Activated CD4-positive, alpha-beta T cell treated with anti-CD3 and anti-CD28 coated beads for 36 hours (primary cell): Measurements from ENCODE around the gene ACYP1. TPM values are rescaled to one million over a fixed set of nuclear protein-coding genes. Genes with fewer than 3 reads are reported as not detected.

Source experiments
- ATAC-seq: fragments of 200-7000 bp; cut with Tn5 transposase; one replicate; pipeline ENCODE4 v1.10.0; 2021; ENCODE audit warnings: mild to moderate bottlenecking, moderate library complexity
- CTCF ChIA-PET: fragments of 350-600 bp; sonication (Branson Sonifier 250); formaldehyde crosslinking; loops from one replicate; lab custom pipeline; 2021; ENCODE audit warnings: antibody characterized with exemption; lab: Charles Lee
- POLR2A ChIA-PET: fragments of 350-600 bp; sonication (Branson Sonifier 250); formaldehyde crosslinking; loops from one replicate; lab custom pipeline; 2021; ENCODE audit warnings: antibody characterized with exemption, inconsistent platforms; lab: Charles Lee
- DNase-seq: peaks from one replicate; pipeline ENCODE4 v3.0.0-alpha.2; 2020
- H3K27ac Mint-ChIP-seq: one replicate; pipeline ENCODE4 v1.8.0; 2021; ENCODE audit warnings: mixed read lengths
- H3K27me3 Mint-ChIP-seq: one replicate; pipeline ENCODE4 v1.8.0; 2021; ENCODE audit warnings: mixed read lengths
- H3K36me3 Mint-ChIP-seq: one replicate; pipeline ENCODE4 v1.8.0; 2021; ENCODE audit warnings: low read depth, mixed read lengths
- H3K4me1 Mint-ChIP-seq: one replicate; pipeline ENCODE4 v1.8.0; 2021; ENCODE audit warnings: mixed read lengths
- H3K4me3 Mint-ChIP-seq: one replicate; pipeline ENCODE4 v1.8.0; 2021; ENCODE audit warnings: mild to moderate bottlenecking, moderate library complexity, mixed read lengths
- H3K9me3 Mint-ChIP-seq: one replicate; pipeline ENCODE4 v1.8.0; 2021; ENCODE audit warnings: low read depth, mixed read lengths
- intact Hi-C, 2 experiments: fragments of 100-400 bp; cut with DNase I in 1 of 2; cut with micrococcal nuclease in 1 of 2; formaldehyde crosslinking; loops; one replicate each; pipeline versions ENCODE4 v1.14.2 to v1.15.1; 2022 to 2024; cut with DNase I, micrococcal nuclease
- total RNA-seq, 2 experiments: library from RNA; stranded (reverse); gene quantifications; one replicate each; pipeline ENCODE4 v1.2.3, GENCODE V29; 2021

Gene ACYP1
- total RNA-seq, 2 experiments from 2014 or later, result 37.0 to 40.2 TPM

DNA sequence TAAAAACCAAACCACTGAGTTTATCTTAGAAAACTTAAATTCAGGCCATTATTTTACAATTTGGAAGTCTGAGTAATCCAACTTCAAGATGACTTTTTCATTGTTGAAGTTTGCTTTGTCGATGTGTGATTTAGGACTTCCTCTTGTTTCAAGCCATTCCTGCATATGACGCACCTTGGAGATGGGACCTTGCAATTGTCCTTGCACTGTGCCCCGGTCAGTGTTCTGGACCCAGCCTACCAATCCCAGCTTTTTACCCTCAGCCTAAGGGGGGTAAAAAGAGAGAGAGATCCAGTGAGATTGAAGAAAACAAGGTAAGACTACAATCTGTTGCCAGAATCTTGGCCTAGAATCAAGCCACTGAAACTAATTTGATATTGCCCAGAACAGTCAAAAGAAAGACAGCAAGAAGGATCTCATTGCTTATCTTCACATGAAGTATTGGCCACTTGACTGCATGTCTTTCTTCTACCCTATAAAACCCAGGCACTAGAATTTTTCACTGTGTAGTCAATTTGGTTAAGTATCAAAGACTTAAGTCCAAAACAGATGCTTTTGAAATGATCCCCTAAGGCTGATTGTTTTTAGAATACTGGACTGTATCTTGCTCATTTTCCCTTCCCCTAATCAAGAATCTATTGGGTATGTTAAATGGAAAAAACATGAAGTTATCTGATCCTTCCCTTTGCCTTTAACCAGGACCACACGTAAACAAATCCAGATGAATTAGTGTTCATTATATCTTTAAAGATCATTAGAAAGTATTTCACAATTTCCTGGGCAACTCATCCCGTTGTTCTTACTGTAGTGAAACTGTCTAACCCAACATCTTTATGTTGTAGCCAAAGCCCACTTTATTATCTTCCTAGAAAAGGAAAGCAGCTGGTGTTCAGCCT, 10.2 kb downstream of the ACYP1 start:
- H3K27ac Mint-ChIP-seq, result no peak overlapping the region
- no peak for DNase-seq
- H3K4me1 Mint-ChIP-seq, result peaks cover 49% of the 10 kb centered on the region
- ATAC-seq, result no peak
- ChIA-PET POLR2A (no interaction called here), CTCF (interaction anchor here (0.8 kb wide), 1 partner anchor 19 kb away, joined by 8 read pairs; no protein-coding TSS in a partner anchor)
- no peaks in the 10 kb centered on the region for H3K27me3 Mint-ChIP-seq
- intact Hi-C loops, result no loop called here
- H3K9me3 Mint-ChIP-seq, result peaks cover 1% of the 10 kb centered on the region
- H3K36me3 Mint-ChIP-seq, result peaks cover 55% of the 10 kb centered on the region
- H3K4me3 Mint-ChIP-seq, result no peak overlapping the region

- intact Hi-C loops, result loop anchor here (1.0 to 2.0 kb wide), 3 partner anchors 13 to 288 kb away; partner anchors contain the start of genes EIF2B2 (in 2 of the 2), ACYP1 (in 1 of the 2) and YLPM1 (in 1 of the 2)
Measured at GRCh38 chr14:75051556-75051899, 12.3 kb downstream of the ACYP1 start.

DNA sequence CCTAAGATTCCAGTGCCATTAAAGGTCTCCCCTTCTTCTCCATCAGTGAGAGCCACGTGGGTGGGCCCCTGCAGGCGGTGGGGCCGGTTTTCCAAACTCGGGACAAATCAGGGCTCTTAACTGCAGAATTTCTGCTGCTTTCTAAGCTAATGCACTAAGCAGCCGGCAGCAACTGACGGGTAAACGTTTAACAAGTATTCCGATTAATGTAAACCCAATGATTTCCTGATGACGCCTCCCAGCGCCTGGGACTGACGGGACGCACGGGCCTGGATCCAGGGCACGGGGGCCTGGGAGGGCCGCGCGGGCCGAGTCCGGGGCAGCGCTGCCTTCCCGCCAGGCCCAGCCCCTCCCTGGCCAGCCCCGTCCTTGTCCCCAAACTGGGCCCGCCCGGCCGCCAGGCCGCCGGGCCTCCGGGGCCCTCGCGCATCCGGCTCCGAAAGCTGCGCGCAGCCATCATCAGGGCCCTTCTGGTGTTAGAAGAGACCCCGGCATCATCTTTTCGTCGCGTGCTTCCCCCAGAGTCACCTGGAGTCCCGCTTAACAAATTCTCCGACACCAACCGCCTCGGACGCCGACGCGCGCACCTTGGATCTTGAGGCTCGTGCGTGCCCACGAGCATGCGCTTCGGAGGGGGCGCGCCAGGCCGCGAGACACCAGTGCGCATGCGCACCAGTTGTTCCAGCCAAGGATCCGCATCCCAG, 12.8 kb downstream of the ACYP1 start, which contains the start of gene MLH3:
TSS of gene MLH3 (minus strand) at position 616 of the 704 bp plus-strand sequence. CDS start 1,812 bp downstream, outside the sequence.
- ChIA-PET POLR2A (no interaction called here), CTCF (interaction anchor here (0.6 to 1.1 kb wide), 5 partner anchors 10 to 37 kb away, joined by 3 to 4 read pairs (median 3); no protein-coding TSS in a partner anchor)
- peak; percentile 66 for ATAC-seq
- H3K27me3 Mint-ChIP-seq, result no peaks in the 10 kb centered on the region
- intact Hi-C loops, result loop anchor here (1.0 to 2.0 kb wide), 3 partner anchors 13 to 288 kb away; partner anchors contain the start of genes EIF2B2 (in 2 of the 2), ACYP1 (in 1 of the 2) and YLPM1 (in 1 of the 2)
- H3K36me3 Mint-ChIP-seq, result peaks cover 59% of the 10 kb centered on the region
- DNase-seq, result peak; percentile 87
- peaks cover 72% of the 10 kb centered on the region for H3K4me1 Mint-ChIP-seq
- peaks cover 1% of the 10 kb centered on the region for H3K9me3 Mint-ChIP-seq
- peak within 1 kb of the TSS; percentile 88 for H3K4me3 Mint-ChIP-seq
- H3K27ac Mint-ChIP-seq, result peak within 1 kb of the TSS; percentile 94

More at GRCh38 chr14:75051556-75051899, 12.3 kb downstream of the ACYP1 start:
- ATAC-seq, result no peak
- POLR2A ChIA-PET, result no interaction called here
- H3K27ac Mint-ChIP-seq, result peak overlapping the region; percentile 94
- DNase-seq, result no peak
- H3K4me3 Mint-ChIP-seq, result peak overlapping the region; percentile 88
- peaks cover 70% of the 10 kb centered on the region for H3K4me1 Mint-ChIP-seq
- peaks cover 58% of the 10 kb centered on the region for H3K36me3 Mint-ChIP-seq
- peaks cover 1% of the 10 kb centered on the region for H3K9me3 Mint-ChIP-seq
- CTCF ChIA-PET, result interaction anchor here (0.6 to 1.1 kb wide), 6 partner anchors 10 to 37 kb away, joined by 3 to 4 read pairs (median 3); no protein-coding TSS in a partner anchor
- H3K27me3 Mint-ChIP-seq, result no peaks in the 10 kb centered on the region

DNA sequence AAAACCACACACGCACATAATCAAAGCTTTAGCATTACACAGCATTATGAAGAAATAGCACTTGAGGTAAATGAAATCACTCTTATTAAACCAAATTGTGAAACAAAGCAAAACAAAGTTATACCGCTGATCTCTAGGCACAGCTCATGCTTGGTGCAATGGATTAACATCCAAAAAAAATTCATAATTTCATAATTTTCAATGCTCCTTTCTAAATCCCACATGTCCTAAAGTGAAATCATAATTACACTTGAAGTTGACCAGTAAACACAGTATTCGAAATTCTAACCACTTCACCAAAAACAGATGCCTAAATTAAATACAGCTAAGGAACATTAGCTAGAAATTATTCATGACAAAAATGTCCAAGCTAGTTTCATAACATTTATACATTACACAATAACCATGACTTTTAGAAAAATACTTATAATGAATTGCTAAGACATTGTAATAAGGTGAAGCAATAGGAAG, 14.1 kb downstream of the ACYP1 start:
- Mint-ChIP-seq H3K27me3 (no peaks in the 10 kb centered on the region), H3K27ac (peak overlapping the region; percentile 53), H3K36me3 (peaks cover 58% of the 10 kb centered on the region), H3K4me1 (peaks cover 78% of the 10 kb centered on the region), H3K9me3 (peaks cover 1% of the 10 kb centered on the region), H3K4me3 (peak overlapping the region; percentile 88)
- ChIA-PET POLR2A (no interaction called here), CTCF (interaction anchor here (1.0 to 2.1 kb wide), 6 partner anchors 20 to 127 kb away, joined by 3 to 7 read pairs (median 4); partner anchors contain the start of genes RPS6KL1 and ZC2HC1C)
- intact Hi-C loops, result loop anchor here (2.0 kb wide), 1 partner anchor 47 kb away; the partner anchor contains the start of gene EIF2B2 (in 2 of the 2)
- no peak for ATAC-seq
- DNase-seq, result no peak

GRCh38 chr14:75049136-75049535, 14.7 kb downstream of the ACYP1 start:
- Mint-ChIP-seq H3K36me3 (peaks cover 59% of the 10 kb centered on the region), H3K4me3 (no peak overlapping the region), H3K4me1 (peaks cover 84% of the 10 kb centered on the region), H3K27ac (no peak overlapping the region), H3K9me3 (peaks cover 1% of the 10 kb centered on the region), H3K27me3 (no peaks in the 10 kb centered on the region)
- POLR2A ChIA-PET, result interaction anchor here (0.7 kb wide), 1 partner anchor 46 kb away, joined by 4 read pairs; no protein-coding TSS in a partner anchor
- DNase-seq (no peak), ATAC-seq (no peak)
- CTCF ChIA-PET, result interaction anchor here (1.4 to 2.1 kb wide), 5 partner anchors 27 to 126 kb away, joined by 4 to 7 read pairs (median 5); partner anchors contain the start of gene RPS6KL1
- intact Hi-C loops, result no loop called here

GRCh38 chr14:75048101-75048500, 15.7 kb downstream of the ACYP1 start:
- POLR2A ChIA-PET, result no interaction called here
- DNase-seq (no peak), ATAC-seq (no peak)
- Mint-ChIP-seq H3K27ac (no peak overlapping the region), H3K27me3 (no peaks in the 10 kb centered on the region), H3K9me3 (peaks cover 1% of the 10 kb centered on the region), H3K36me3 (peaks cover 52% of the 10 kb centered on the region), H3K4me3 (no peak overlapping the region), H3K4me1 (peaks cover 76% of the 10 kb centered on the region)
- CTCF ChIA-PET, result interaction anchor here (1.4 to 2.1 kb wide), 3 partner anchors 38 to 74 kb away, joined by 3 to 7 read pairs (median 5); no protein-coding TSS in a partner anchor
- intact Hi-C loops, result no loop called here

DNA sequence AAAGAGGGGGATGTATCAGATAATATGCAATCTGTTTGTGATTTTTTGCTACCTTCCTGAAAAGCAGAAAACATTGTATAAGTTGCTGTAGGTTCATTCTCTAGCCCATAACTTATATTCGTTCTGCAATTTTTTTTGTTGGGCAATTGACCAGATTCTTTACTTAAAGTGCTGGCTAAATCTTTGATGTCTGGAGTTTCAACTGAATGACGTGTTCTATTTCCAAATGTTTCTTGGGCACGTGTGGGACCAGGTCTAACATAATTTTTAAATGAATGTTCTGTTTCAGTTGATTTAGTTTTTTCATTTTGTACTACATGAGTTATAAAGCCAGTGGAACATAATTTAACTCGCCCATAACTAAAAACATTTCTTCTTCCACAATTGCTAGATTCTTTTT, 16.3 kb downstream of the ACYP1 start:
- DNase-seq, result no peak
- intact Hi-C loops, result no loop called here
- peak overlapping the region; percentile 49 for H3K27ac Mint-ChIP-seq
- no peak for ATAC-seq
- peaks cover 1% of the 10 kb centered on the region for H3K9me3 Mint-ChIP-seq
- peaks cover 70% of the 10 kb centered on the region for H3K4me1 Mint-ChIP-seq
- H3K27me3 Mint-ChIP-seq, result no peaks in the 10 kb centered on the region
- ChIA-PET POLR2A (no interaction called here), CTCF (interaction anchor here (1.4 kb wide), 1 partner anchor 41 kb away, joined by 3 read pairs; no protein-coding TSS in a partner anchor)
- peaks cover 48% of the 10 kb centered on the region for H3K36me3 Mint-ChIP-seq
- no peak overlapping the region for H3K4me3 Mint-ChIP-seq

- H3K27ac Mint-ChIP-seq, result peak overlapping the region; percentile 49
- H3K27me3 Mint-ChIP-seq, result no peaks in the 10 kb centered on the region
- intact Hi-C loops, result no loop called here
- H3K4me3 Mint-ChIP-seq, result no peak overlapping the region
- ChIA-PET CTCF (no interaction called here), POLR2A (no interaction called here)
- peaks cover 54% of the 10 kb centered on the region for H3K36me3 Mint-ChIP-seq
- peaks cover 69% of the 10 kb centered on the region for H3K4me1 Mint-ChIP-seq
- H3K9me3 Mint-ChIP-seq, result peaks cover 1% of the 10 kb centered on the region
- ATAC-seq, result peak; percentile 82
- no peak for DNase-seq
Measured at GRCh38 chr14:75046899-75047298, 16.9 kb downstream of the ACYP1 start.

GRCh38 chr14:75046275-75046674, 17.5 kb downstream of the ACYP1 start:
- H3K27me3 Mint-ChIP-seq, result no peaks in the 10 kb centered on the region
- H3K27ac Mint-ChIP-seq, result no peak overlapping the region
- ATAC-seq (no peak), DNase-seq (no peak)
- CTCF ChIA-PET, result interaction anchor here (0.6 to 2.7 kb wide), 4 partner anchors 23 to 435 kb away, joined by 3 to 8 read pairs (median 6); partner anchors contain the start of gene LTBP2
- intact Hi-C loops, result no loop called here
- peaks cover 65% of the 10 kb centered on the region for H3K4me1 Mint-ChIP-seq
- POLR2A ChIA-PET, result interaction anchor here (0.9 kb wide), 1 partner anchor 83 kb away, joined by 3 read pairs; no protein-coding TSS in a partner anchor
- peaks cover 1% of the 10 kb centered on the region for H3K9me3 Mint-ChIP-seq
- no peak overlapping the region for H3K4me3 Mint-ChIP-seq
- peaks cover 54% of the 10 kb centered on the region for H3K36me3 Mint-ChIP-seq

DNA sequence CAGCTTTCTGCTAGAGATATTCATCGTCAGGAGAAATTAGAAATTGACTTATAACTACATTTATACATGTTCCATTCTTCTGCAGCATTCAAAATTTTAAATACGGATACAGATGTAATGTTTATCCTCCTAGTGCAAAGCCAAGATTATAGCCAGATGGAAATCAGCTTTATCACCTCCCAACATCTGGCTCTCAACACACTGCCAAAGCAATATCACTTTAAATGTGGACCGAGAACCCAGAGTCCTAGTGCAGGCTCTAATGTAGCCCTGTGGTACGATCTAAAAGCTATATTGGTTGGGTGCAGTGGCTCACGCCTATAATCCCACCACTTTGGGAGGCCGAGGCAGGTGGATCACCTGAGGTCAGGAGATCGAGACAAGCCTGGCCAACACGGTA, 19.1 kb downstream of the ACYP1 start:
- ATAC-seq (no peak), DNase-seq (no peak)
- Mint-ChIP-seq H3K4me1 (peaks cover 53% of the 10 kb centered on the region), H3K27me3 (no peaks in the 10 kb centered on the region), H3K4me3 (peak overlapping the region; percentile 4), H3K9me3 (peaks cover 1% of the 10 kb centered on the region), H3K36me3 (peaks cover 53% of the 10 kb centered on the region), H3K27ac (no peak overlapping the region)
- intact Hi-C loops, result no loop called here
- POLR2A ChIA-PET, result no interaction called here
- CTCF ChIA-PET, result interaction anchor here (0.5 to 2.7 kb wide), 6 partner anchors 22 to 265 kb away, joined by 3 to 8 read pairs (median 4); no protein-coding TSS in a partner anchor
